DOHH2 (cell line): ENCODE measurements around the gene PPFIBP2.

ENCODE experiments used
- CTCF ChIP-seq: fragments of 200-600 bp; sonication (generic); IDR thresholded peaks from one replicate; pipeline ENCODE4 v1.5.1; 2014; ENCODE audit warnings: antibody characterized with exemption, mild to moderate bottlenecking, low read depth, low read length; ENCODE audit not compliant: poor library complexity, severe bottlenecking
- EZH2phosphoT487 ChIP-seq: fragments of 200-600 bp; sonication (generic); IDR thresholded peaks from 2 replicates; pipeline ENCODE4 v1.6.1; 2017; ENCODE audit warnings: borderline replicate concordance, mild to moderate bottlenecking, antibody characterized with exemption, low read length, moderate library complexity, mixed read lengths

GRCh38 chr11:7683571-7683970 lies 169.8 kb downstream of the PPFIBP2 start:
- TF ChIP-seq CTCF = no peak
- no peak for TF ChIP-seq EZH2phosphoT487
